GM10248 (cell line): Measurements from ENCODE around the gene CHST4.

ENCODE experiments used
- CTCF ChIA-PET: fragments of 300-600 bp; sonication (Branson Sonifier 250); formaldehyde crosslinking; extraction: SDS; loops from one replicate; lab custom pipeline; 2021; ENCODE audit warnings: antibody characterized with exemption; lab: Yijun Ruan, JAX
- POLR2A ChIA-PET: fragments of 350-650 bp; sonication (Branson Sonifier 250); formaldehyde crosslinking; extraction: SDS; loops from one replicate; lab custom pipeline; 2020; ENCODE audit warnings: antibody characterized with exemption; lab: Yijun Ruan, JAX
- DNase-seq: peaks from one replicate; pipeline ENCODE4 v3.0.0; 2012; ENCODE audit errors: extremely low spot score
- TF ChIP-seq, protein P1 (sequence below): IDR thresholded peaks from 2 replicates; pipeline ENCODE4 v1.5.1; 2012; ENCODE audit warnings: mild to moderate bottlenecking, low read depth; ENCODE audit errors: extremely low read depth, missing control alignments, control extremely low read depth

Gene CHST4

DNA sequence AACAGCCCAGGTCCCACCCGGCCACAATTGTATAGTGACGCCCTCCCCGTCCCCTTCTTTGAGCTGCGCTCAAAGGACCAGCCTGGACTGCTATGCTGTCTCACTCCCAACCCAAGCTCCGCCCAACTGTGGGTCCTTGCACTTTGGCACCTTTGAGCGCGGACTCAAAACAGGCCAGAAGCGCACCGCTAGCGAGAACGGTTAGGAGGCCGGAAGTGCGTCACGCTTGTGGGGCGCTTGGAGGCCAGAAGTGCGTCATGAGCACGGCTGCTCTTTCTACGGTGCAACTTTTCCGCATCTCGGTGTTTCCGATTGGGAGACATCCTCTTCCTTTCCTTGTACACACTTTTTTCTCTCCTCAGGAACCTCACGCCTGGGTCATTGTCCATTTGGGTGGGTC, 37.1 kb upstream of the CHST4 start, which contains the start of gene ZNF19:
TSS of gene ZNF19 (minus strand) at position 203 of the 400 bp plus-strand sequence. CDS start 7,210 bp downstream, outside the sequence.
- ChIA-PET CTCF (interaction anchor here (2.5 to 7.2 kb wide), 3 partner anchors 11 to 77 kb away, joined by 11 to 49 read pairs (median 40); partner anchors contain the start of gene ZNF23), POLR2A (no interaction called here)
- TF ChIP-seq, protein P1, sequence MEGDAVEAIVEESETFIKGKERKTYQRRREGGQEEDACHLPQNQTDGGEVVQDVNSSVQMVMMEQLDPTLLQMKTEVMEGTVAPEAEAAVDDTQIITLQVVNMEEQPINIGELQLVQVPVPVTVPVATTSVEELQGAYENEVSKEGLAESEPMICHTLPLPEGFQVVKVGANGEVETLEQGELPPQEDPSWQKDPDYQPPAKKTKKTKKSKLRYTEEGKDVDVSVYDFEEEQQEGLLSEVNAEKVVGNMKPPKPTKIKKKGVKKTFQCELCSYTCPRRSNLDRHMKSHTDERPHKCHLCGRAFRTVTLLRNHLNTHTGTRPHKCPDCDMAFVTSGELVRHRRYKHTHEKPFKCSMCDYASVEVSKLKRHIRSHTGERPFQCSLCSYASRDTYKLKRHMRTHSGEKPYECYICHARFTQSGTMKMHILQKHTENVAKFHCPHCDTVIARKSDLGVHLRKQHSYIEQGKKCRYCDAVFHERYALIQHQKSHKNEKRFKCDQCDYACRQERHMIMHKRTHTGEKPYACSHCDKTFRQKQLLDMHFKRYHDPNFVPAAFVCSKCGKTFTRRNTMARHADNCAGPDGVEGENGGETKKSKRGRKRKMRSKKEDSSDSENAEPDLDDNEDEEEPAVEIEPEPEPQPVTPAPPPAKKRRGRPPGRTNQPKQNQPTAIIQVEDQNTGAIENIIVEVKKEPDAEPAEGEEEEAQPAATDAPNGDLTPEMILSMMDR: no peak
- DNase-seq: no peak

DNA sequence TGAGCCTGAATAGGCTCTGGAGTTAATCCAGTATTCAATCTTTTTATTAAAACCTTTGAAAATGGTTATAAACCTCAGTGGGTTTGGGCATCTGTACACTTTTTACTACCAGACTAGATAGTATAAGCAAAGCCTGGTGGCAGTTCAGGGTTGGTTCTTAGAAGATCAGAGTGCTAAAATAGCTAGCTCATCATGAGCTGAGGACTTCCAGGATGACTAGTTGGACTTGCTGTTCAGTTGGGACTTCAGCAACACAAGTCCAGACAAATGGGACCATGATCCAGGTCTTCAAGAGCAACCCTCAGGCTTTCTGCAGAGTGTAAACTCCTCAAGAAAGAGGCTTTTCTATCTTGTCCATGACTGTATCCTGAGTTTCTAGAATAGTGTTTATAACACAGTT, 35.9 kb upstream of the CHST4 start:
- POLR2A ChIA-PET: no interaction called here
- CTCF ChIA-PET: interaction anchor here (5.6 to 7.2 kb wide), 2 partner anchors 10 to 78 kb away, joined by 40 to 49 read pairs; no protein-coding TSS in a partner anchor
- no peak for DNase-seq
- TF ChIP-seq, protein P1: no peak

DNA sequence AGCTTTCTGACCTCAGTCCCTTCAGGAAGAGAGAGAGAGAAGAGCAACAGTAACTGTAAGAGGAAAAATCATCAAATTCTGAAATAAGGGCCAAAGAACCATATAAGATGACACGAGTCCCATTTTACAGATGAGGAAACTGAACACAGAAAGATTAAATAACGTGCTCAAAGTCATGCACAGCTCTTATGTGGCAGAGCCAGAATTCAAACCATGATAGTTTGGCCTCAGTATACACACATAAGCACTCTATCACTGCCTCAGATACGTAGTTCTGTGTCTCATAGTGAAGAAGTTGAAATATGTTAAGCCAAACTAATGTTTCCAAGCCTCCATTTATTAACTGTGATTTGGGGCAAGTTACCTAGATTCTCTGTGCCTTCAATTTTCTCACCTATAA, 35.2 kb upstream of the CHST4 start:
- TF ChIP-seq, protein P1: no peak
- no peak for DNase-seq
- ChIA-PET CTCF (interaction anchor here (1.4 to 7.2 kb wide), 3 partner anchors 9 to 79 kb away, joined by 3 to 49 read pairs (median 40); partner anchors contain the start of gene ZNF23), POLR2A (no interaction called here)

DNA sequence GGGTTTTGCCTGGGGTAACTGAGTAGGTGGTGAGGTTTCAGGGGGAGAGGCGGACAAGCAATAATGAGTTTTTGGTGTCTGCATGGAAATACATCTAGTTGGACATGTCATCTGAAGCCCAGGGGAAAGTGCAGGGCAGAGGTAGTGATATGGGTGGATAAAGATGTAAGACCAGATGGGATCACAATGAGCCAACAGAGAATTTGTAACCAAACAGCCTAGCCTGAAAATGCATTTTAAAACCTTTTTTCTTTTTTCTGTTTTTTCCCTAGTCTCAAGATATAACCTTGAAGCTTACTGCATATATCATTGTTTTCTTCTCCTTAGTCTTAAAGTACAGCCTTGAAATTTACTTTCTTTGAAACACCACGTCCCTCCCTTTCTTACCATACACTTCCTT, 33.4 kb upstream of the CHST4 start:
- ChIA-PET POLR2A (no interaction called here), CTCF (interaction anchor here (1.6 to 7.2 kb wide), 4 partner anchors 9 to 118 kb away, joined by 3 to 40 read pairs (median 5); no protein-coding TSS in a partner anchor)
- TF ChIP-seq, protein P1: no peak
- DNase-seq: no peak

DNA sequence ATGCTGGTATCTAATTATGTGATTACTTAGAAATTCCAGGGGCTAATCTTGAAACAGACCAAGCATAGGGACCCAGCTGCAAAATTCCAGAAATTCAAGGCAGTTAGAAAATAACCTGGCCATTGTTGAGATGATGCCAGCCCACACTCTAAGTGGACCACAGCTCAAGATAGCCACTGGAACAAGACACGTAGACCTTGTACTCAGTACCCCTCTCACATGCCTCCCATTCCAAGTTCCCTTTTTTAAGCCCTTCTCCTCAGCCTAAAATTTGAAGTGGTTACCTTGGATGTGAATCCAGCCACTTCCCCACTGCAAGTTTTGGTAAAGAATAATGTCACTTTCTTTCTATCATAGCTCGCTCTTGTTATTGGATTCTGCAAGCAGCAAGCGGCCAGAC, 33.0 kb upstream of the CHST4 start:
- TF ChIP-seq, protein P1: no peak
- no peak for DNase-seq
- POLR2A ChIA-PET: no interaction called here
- CTCF ChIA-PET: interaction anchor here (1.6 to 7.2 kb wide), 4 partner anchors 9 to 118 kb away, joined by 3 to 40 read pairs (median 5); no protein-coding TSS in a partner anchor

DNA sequence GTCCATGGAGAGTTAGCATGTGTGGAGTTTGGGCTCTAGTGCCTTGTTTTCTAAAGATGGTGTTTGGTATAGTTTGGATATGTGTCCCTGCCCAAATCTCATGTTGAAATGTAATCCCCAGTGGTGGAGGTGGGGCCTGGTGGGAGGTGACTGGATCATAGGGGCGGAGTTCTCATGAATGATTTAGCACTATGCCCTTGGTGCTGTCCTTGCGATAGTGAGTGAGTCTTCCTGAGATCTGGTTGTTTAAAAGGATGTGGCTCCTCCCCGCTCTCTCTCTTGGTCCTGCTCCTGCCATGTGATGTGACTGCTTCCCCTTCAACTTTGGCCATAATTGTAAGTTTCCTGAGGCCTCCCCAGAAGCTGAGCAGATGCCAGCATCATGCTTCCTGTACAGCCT, 28.2 kb upstream of the CHST4 start:
- POLR2A ChIA-PET: no interaction called here
- CTCF ChIA-PET: interaction anchor here (1.0 to 8.8 kb wide), 11 partner anchors 9 to 901 kb away, joined by 3 to 216 read pairs (median 13); partner anchors contain the start of genes CALB2, ZNF19 and ZNF23
- no peak for DNase-seq
- TF ChIP-seq, protein P1: no peak
